NCI-H146 (cell line): ENCODE results near the gene LCN10.

ENCODE experiments used
- DNase-seq: peaks from one replicate; lab custom pipeline; 2025; lab: John Stamatoyannopoulos, UW

The LCN10 gene

GRCh38 chr9:136700959-136701667 is 41.6 kb downstream of the LCN10 start:
- DNase-seq: no peak

- no peak for DNase-seq
These were observed 42.4 kb downstream of the LCN10 start for GRCh38 chr9:136700304-136700703.

GRCh38 chr9:136698635-136699246 is 44.0 kb downstream of the LCN10 start:
- DNase-seq: no peak

GRCh38 chr9:136697821-136698526 is 44.8 kb downstream of the LCN10 start:
- no peak for DNase-seq

GRCh38 chr9:136697146-136697820 is 45.5 kb downstream of the LCN10 start:
- no peak for DNase-seq

GRCh38 chr9:136696502-136696901 is 46.2 kb downstream of the LCN10 start:
- DNase-seq: no peak

GRCh38 chr9:136695955-136696354 is 46.8 kb downstream of the LCN10 start:
- peak; percentile 80 for DNase-seq

GRCh38 chr9:136695435-136695895 is 47.3 kb downstream of the LCN10 start:
- DNase-seq: peak; percentile 91

- no peak for DNase-seq
These were observed 47.9 kb downstream of the LCN10 start for GRCh38 chr9:136694872-136695247.

- DNase-seq: peak; percentile 21
These were observed 48.4 kb downstream of the LCN10 start for GRCh38 chr9:136694163-136694871.

- DNase-seq: peak; percentile 48
These were observed 49.1 kb downstream of the LCN10 start for GRCh38 chr9:136693490-136694162.

- no peak for DNase-seq
These were observed 49.6 kb downstream of the LCN10 start for GRCh38 chr9:136693135-136693489.

GRCh38 chr9:136692185-136693134 is 50.3 kb downstream of the LCN10 start:
- DNase-seq: no peak

GRCh38 chr9:136691316-136692184 is 51.2 kb downstream of the LCN10 start:
- no peak for DNase-seq

GRCh38 chr9:136690806-136691261 is 51.9 kb downstream of the LCN10 start:
- DNase-seq: no peak

GRCh38 chr9:136690104-136690805 is 52.5 kb downstream of the LCN10 start:
- DNase-seq: no peak

GRCh38 chr9:136689108-136689460 is 53.7 kb downstream of the LCN10 start:
- DNase-seq: no peak

GRCh38 chr9:136688274-136689107 is 54.2 kb downstream of the LCN10 start:
- DNase-seq: no peak
